Esophagus mucosa (tissue), 1 donor: ENCODE measurements around the gene TATDN2. TPM values are rescaled to one million over a fixed set of nuclear protein-coding genes. Genes with fewer than 3 reads are reported as not detected.

Experiments
- ATAC-seq: fragments of 200-7000 bp; cut with Tn5 transposase; one replicate; pipeline ENCODE4 v1.9.1; 2020
- total RNA-seq: library from RNA; stranded (reverse); gene quantifications from one replicate; pipeline ENCODE4 v1.2.4, GENCODE V29; 2023
- donor health status: DM: yes; HTN: yes; CAD: no.

The TATDN2 gene
- total RNA-seq, 1 donor from 2014 or later = 16.9 TPM

- no peak for ATAC-seq
These were observed 24.7 kb downstream of the TATDN2 start for GRCh38 chr3:10272977-10273376.

- peak; percentile 60 for ATAC-seq
These were observed 25.5 kb downstream of the TATDN2 start for GRCh38 chr3:10273702-10274305.

- no peak for ATAC-seq
These were observed 26.3 kb downstream of the TATDN2 start for GRCh38 chr3:10274601-10275000.

- no peak for ATAC-seq
These were observed 28.9 kb downstream of the TATDN2 start for GRCh38 chr3:10277115-10277625.

DNA sequence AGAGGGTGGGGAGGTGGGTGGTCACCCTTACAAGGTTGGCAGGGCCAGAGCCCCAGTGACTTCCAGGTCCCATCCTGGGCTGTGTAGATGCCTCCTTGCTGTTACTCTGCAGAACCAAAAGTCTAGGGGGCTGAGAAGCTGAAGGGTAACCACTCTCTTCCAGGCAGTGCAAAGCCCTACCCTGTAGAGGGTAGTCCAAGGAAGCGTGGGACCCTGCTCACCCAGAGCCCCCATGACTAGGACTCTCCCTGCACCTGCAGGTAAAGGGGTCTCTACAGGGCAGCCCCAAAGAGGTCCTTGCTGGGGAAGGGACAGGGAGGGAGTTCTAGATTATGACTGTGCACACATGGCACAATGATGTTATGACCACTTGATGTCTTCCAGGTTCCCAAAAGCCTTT lies 30.2 kb downstream of the TATDN2 start:
- no peak for ATAC-seq

- no peak for ATAC-seq
These were observed 31.3 kb downstream of the TATDN2 start for GRCh38 chr3:10279384-10280176.

GRCh38 chr3:10280177-10280529 lies 31.9 kb downstream of the TATDN2 start:
- peak; percentile 30 for ATAC-seq

GRCh38 chr3:10280571-10280970 lies 32.3 kb downstream of the TATDN2 start:
- ATAC-seq = no peak

DNA sequence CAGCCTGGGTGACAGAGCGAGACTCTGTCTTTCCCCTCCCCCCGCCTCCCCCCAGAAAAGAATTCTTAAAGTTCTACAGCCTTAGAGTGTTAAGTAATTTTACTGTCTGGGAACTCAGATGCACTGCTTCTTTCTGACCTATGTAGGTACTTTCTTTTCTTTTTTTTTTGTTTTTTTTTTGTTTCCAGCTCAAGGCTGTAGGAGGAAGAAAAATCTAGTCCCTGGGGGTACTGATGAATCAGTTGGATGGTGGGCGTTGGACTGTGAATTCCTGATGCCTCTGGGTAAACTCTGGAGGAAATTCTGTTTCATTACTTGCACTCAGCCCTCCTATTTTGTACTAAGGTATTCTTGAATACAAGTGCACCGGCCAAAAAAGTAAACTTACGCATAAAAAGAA lies 33.7 kb downstream of the TATDN2 start:
- ATAC-seq = no peak

GRCh38 chr3:10283638-10284037 lies 35.4 kb downstream of the TATDN2 start:
- peak; percentile 57 for ATAC-seq

DNA sequence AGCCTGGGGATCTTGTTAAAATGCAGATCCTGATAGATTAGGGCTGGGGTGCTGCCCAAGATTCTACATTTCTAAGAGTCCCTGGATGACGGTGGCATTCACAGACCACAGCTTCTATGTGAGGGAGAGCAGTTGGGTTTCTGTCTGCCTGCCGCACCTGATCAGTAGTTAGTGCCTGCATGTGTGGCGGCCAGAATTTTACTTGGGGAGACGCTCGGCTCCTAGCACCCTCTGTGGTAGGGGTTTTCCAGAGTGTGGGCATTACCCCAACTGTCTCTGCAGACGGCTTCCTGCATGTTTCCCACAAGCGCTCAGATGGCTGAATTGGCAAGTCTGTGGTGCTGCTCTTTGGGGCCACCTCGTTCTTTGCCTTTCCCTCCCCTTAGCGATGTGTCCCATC lies 36.2 kb downstream of the TATDN2 start:
- ATAC-seq = no peak

GRCh38 chr3:10285272-10286132 lies 37.2 kb downstream of the TATDN2 start:
- ATAC-seq = no peak

DNA sequence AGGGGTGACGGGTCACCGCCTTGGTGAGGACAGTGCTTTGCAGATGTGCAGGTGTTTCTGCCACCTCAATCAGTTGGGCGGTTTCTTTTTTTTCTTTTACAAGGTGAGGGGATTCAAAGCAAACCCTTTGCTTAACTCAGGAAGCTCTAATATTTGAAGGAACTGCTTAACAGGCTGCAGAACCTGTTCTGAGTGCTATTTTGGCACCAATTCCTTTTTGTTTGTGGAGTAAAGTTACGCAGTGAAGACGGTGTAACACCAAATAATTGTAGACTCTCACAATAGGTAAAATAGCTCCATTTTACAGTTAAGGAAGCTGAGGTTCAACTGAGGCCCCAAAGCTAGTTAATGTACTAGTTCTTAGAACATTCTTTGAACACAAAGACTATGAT lies 37.9 kb downstream of the TATDN2 start:
- ATAC-seq = peak; percentile 3

DNA sequence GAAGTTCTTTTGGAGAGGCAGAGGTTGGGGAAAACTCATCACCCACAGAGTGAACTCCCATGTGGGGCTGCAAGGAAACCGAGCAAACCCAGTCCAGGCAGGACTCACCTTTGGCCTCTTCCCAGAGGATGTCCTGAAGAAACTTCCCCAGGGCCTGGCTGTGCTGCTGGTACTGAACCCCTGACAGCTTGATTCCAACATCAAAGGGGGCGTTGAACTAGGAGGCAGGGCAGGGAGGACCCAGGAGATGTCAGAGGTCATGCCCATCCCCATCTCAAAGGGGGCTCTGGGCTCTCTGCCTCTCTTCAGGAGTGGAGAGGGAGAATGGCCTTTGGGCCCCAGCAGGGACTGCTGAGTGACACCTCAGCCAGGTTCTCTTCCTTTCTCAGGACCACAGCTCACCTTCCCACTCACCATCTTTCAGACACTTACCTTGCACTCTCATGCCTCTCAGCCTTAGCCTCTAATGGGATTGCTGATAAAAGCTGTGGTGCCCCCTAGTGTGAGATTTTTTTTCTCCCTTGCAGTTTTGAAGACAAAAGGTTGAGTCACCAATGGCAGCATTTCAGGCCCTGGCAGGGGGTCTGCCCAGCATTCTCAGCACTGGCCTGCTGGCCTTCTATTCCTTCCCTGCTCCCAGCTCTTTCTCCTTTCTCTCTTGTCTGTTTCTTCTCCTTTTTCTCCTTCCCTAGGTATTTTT lies 38.5 kb downstream of the TATDN2 start:
- peak; percentile 14 for ATAC-seq

DNA sequence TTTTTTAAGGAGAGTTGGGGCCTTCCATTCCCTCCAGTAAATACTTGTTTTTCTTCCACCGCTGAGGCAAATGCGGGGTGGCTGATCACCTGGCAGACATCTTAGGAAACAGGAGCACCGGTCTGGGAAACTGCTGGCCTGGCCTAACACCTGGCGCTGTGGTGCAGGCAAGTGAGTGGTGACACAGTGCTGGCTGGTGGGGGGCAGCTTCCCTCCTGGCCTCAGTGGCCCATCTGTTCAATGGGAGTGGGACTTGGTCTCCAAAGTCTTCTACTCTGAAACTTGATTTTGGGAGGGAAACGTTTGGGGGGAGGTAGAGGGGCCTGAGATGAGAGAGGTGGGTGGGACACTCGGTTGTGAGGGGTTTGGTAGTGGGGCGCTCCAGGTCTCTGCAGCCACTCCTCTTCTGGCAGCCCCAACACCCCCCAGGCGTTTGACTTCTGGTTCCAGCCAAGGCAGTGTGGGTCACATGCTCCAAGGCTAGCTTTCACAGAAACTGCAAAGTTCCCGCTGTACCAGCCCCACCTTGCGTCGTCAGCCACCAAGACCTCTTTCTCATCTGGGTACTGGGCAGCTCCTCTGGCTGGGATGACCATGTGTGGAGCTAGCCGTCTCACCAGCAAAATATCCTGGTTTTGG lies 39.8 kb downstream of the TATDN2 start:
- no peak for ATAC-seq

DNA sequence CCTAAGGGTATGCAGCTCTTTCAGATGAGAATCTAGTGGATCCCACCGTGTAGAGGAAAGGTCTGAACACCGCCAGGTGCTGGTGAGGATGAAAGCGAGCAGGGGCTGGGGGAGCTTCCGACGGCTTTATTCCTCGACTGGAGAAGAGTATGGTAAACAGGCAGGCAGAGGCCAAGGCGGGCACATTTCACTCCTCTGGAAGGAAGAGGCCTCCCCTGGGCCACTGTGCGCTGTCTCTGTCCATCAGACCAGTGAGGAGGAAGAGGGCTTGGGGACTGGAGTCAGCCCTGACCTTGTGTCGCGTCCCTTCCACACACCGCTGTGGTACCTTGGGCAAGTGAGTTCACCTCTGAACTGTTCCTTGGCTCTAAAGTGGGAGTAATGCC lies 40.3 kb downstream of the TATDN2 start:
- ATAC-seq = no peak

GRCh38 chr3:10289077-10289476 lies 40.8 kb downstream of the TATDN2 start:
- no peak for ATAC-seq

- no peak for ATAC-seq
These were observed 41.6 kb downstream of the TATDN2 start for GRCh38 chr3:10289787-10290355.

DNA sequence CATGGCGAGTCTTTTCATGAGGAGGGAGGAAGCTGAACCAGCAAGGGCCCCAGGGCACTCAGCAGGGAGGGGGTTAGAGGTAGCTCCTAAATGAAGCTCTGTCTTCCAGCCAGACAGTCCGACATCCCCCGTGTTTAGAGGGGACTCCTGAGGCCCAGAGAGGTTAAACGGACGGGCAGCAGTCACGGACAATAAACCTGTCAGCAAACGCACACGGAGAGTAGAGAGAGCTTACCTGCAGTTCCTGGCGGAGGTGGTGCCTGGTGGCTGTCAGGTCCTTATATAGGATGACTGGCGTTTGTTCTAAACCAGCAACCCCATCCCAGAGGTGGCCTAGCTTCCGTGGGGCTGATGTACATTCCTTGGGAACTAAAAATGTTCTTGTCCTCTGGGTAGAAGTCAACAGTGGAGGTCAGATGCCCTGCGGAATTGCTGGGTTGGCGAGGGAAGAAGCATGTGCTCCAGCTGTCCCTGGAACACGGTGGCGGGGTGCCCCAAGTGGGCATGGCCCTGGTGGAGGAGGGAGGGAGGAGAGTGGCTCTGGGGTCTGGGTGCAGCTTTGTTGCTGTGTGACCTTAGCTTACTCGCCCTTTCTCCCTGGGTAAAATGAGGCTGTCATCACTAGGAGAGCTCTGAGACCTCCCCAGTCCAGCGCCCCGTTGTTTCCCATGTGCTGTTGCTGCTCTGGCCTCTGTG lies 42.4 kb downstream of the TATDN2 start:
- ATAC-seq = no peak

GRCh38 chr3:10291641-10292040 lies 43.4 kb downstream of the TATDN2 start:
- no peak for ATAC-seq
